Naive thymus-derived CD4-positive, alpha-beta T cell (primary cell): ENCODE results near the gene PABPC1L. TPM values are rescaled to one million over a fixed set of nuclear protein-coding genes. Genes with fewer than 3 reads are reported as not detected.
A peak's percentile ranks its signal among the peaks of the same experiment; 100 is the strongest.

ENCODE experiments used
- ATAC-seq: fragments of 150-1000 bp; cut with Tn5 transposase; 2 replicates; pipeline ENCODE4 v1.10.0; 2021; ENCODE audit warnings: mild to moderate bottlenecking, moderate library complexity
- CTCF ChIA-PET: fragments of 350-600 bp; sonication (Branson Sonifier 250); formaldehyde crosslinking; loops from one replicate; lab custom pipeline; 2021; ENCODE audit warnings: antibody characterized with exemption; lab: Charles Lee
- POLR2A ChIA-PET: fragments of 350-600 bp; sonication (Branson Sonifier 250); formaldehyde crosslinking; loops from one replicate; lab custom pipeline; 2021; ENCODE audit warnings: antibody characterized with exemption, inconsistent platforms; lab: Charles Lee
- DNase-seq, 9 donors: peaks; one replicate each; pipeline versions ENCODE4 v3.0.0 to v3.0.0-alpha.2; 2020 to 2022; ENCODE audit warnings: mixed read lengths in 1 of 9
- H3K27ac ChIP-seq: one replicate; pipeline ENCODE4 v1.7.0; 2013; ENCODE audit warnings: mild to moderate bottlenecking, low read depth, low read length, moderate library complexity
- H3K27me3 ChIP-seq, 2 donors: one replicate each; pipeline ENCODE4 v1.7.0; 2013; ENCODE audit warnings: low read length in 2 of 2, mild to moderate bottlenecking in 2 of 2, moderate library complexity in 2 of 2; ENCODE audit not compliant: control insufficient read depth in 2 of 2, insufficient read depth in 2 of 2
- H3K36me3 ChIP-seq, 3 experiments: 1 replicate in 2 of 3; 2 replicates in 1 of 3; pipeline ENCODE4 v1.7.0; 2013; ENCODE audit warnings: low read length in 3 of 3, mild to moderate bottlenecking in 3 of 3, moderate library complexity in 1 of 3; ENCODE audit not compliant: insufficient read depth in 3 of 3, control insufficient read depth in 2 of 3
- H3K4me1 ChIP-seq, 2 donors: one replicate each; pipeline ENCODE4 v1.7.0; 2013; ENCODE audit warnings: low read length in 2 of 2, mild to moderate bottlenecking in 2 of 2, moderate library complexity in 1 of 2; ENCODE audit not compliant: control insufficient read depth in 2 of 2, insufficient read depth in 2 of 2
- H3K4me3 ChIP-seq: 2 replicates; pipeline ENCODE4 v1.7.0; 2013; ENCODE audit warnings: mild to moderate bottlenecking, low read length
- H3K9me3 ChIP-seq, 3 experiments: 1 replicate in 2 of 3; 2 replicates in 1 of 3; pipeline ENCODE4 v1.7.0; 2013; ENCODE audit warnings: low read length in 3 of 3; ENCODE audit not compliant: control insufficient read depth in 2 of 3
- H3K27ac Mint-ChIP-seq, 9 donors: one replicate each; pipeline ENCODE4 v1.8.0; 2020 to 2022; ENCODE audit warnings: mixed read lengths in 9 of 9, mild to moderate bottlenecking in 8 of 9, moderate library complexity in 5 of 9, inconsistent platforms in 2 of 9
- H3K27me3 Mint-ChIP-seq, 5 donors: one replicate each; pipeline ENCODE4 v1.8.0; 2021 to 2022; ENCODE audit warnings: mixed read lengths in 5 of 5, mild to moderate bottlenecking in 1 of 5
- H3K36me3 Mint-ChIP-seq, 5 donors: one replicate each; pipeline ENCODE4 v1.8.0; 2020 to 2022; ENCODE audit warnings: mixed read lengths in 5 of 5, mild to moderate bottlenecking in 3 of 5, inconsistent platforms in 1 of 5
- H3K4me1 Mint-ChIP-seq, 7 donors: one replicate each; pipeline ENCODE4 v1.8.0; 2020 to 2022; ENCODE audit warnings: mixed read lengths in 7 of 7, mild to moderate bottlenecking in 3 of 7, inconsistent platforms in 1 of 7
- H3K4me3 Mint-ChIP-seq, 10 donors: one replicate each; pipeline ENCODE4 v1.8.0; 2020 to 2022; ENCODE audit warnings: mild to moderate bottlenecking in 10 of 10, mixed read lengths in 10 of 10, moderate library complexity in 6 of 10, inconsistent platforms in 2 of 10
- H3K9me3 Mint-ChIP-seq, 11 donors: one replicate each; pipeline ENCODE4 v1.8.0; 2020 to 2022; ENCODE audit warnings: mixed read lengths in 11 of 11, mild to moderate bottlenecking in 4 of 11, inconsistent platforms in 1 of 11, moderate library complexity in 1 of 11
- intact Hi-C, 2 donors: fragments of 100-400 bp; cut with micrococcal nuclease; formaldehyde crosslinking; loops; one replicate each; pipeline ENCODE4 v1.15.1; 2023
- polyA plus RNA-seq, 2 donors: library from polyadenylated mRNA; unstranded; fragments of 300-500 nt; fragmentation: Illumina TruSeq; gene quantifications; one replicate each; pipeline ENCODE4 v1.2.3, GENCODE V29; 2021
- total RNA-seq, 6 experiments: library from RNA in 5 of 6; stranded (reverse) in 5 of 6; gene quantifications; 1 replicate in 5 of 6; 2 replicates in 1 of 6; pipeline ENCODE4 v1.2.3 and lab custom pipeline; 2021 to 2026

The PABPC1L gene
- total and polyA plus RNA-seq, 7 experiments from 2014 or later: 1.3 to 71.7 (median 54.3) TPM

DNA sequence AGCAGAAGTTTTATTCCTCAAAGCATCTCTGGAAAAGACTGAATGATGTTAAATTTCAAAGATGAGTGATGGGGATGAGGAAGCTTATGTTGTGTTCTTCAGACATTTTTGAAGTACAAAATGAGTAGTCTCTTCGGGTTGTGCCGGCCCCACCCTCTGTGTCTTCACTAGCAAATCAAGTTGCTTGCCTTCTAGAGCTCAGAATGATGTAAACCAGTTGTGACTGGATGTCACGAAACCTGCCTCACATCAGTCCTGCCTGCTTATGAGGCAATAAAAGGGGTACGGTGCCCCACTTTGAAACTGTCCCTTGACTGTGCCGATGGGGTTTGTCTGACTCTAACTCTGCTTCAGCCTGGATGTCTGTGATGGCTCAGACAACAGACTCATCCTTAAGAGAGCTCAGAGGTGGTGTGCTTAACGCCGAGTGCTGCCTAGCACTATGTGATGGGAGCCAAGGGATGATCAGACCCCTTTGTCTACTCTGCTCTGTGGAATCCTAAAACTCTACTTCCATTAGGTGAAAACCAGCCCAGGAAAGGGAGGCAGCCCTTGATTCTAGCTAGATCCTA, 31.3 kb downstream of the PABPC1L start:
- POLR2A ChIA-PET: interaction anchor here (1.1 kb wide), 1 partner anchor 291 kb away, joined by 4 read pairs; no protein-coding TSS in a partner anchor
- peaks cover 0 to 11% (median 0%) of the 10 kb centered on the region in 7 donors for H3K4me1 Mint-ChIP-seq
- Histone ChIP-seq H3K4me3 (no peak overlapping the region), H3K9me3 (no peaks in the 10 kb centered on the region), H3K27ac (no peak overlapping the region), H3K36me3 (peaks cover 0 to 91% (median 0%) of the 10 kb centered on the region in 3 experiments), H3K4me1 (no peaks in the 10 kb centered on the region), H3K27me3 (no peaks in the 10 kb centered on the region)
- peaks cover 13 to 47% (median 17%) of the 10 kb centered on the region in 5 donors for H3K36me3 Mint-ChIP-seq
- H3K9me3 Mint-ChIP-seq: no peaks in the 10 kb centered on the region
- no peak overlapping the region for H3K4me3 Mint-ChIP-seq
- DNase-seq (no peak), ATAC-seq (no peak)
- CTCF ChIA-PET: interaction anchor here (1.9 kb wide), 1 partner anchor 11 kb away, joined by 8 read pairs; no protein-coding TSS in a partner anchor
- intact Hi-C loops: no loop called here
- no peaks in the 10 kb centered on the region for H3K27me3 Mint-ChIP-seq
- H3K27ac Mint-ChIP-seq: peak overlapping the region in 6 of 9 donors; percentile 2 to 59 (median 35)

DNA sequence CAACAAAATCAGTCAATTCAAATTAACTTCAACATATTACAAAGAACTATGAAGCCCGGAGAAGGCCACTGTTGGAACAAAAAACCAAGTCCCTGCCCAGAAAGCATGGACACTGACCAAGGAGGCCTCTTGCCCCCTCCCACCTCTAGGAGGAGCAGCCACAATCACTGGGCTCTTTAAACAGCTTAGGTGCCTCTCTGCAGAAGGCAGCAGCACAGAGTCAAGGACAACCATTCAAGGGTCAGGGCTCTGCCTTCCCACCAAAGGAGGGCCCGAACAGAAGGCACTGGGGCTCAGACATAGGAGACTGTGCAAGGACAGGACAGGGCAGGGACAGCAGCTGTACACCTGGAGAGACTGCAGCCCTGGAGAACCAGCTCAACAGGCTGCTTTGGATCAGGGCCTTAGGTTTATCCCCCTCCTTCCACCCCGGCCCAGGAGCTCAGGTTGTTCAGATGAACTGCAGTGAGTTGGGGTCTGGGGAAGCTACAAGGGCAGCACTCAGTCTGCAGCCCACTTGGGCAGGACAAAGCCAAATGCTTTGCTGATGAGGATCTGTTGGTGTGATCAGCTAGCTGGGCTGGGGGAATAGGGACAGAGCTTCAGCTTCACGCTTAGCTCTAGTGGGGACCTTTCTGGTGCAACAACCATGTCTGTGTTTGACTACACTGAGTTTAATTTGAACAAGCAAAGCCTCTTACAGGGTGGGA, 32.6 kb downstream of the PABPC1L start:
- Mint-ChIP-seq H3K27ac (peak overlapping the region in 6 of 9 donors; percentile 2 to 45 (median 22)), H3K4me3 (peak overlapping the region in 1 of 10 donors; percentile 34), H3K9me3 (no peaks in the 10 kb centered on the region), H3K27me3 (no peaks in the 10 kb centered on the region), H3K4me1 (peaks cover 0 to 11% (median 0%) of the 10 kb centered on the region in 7 donors), H3K36me3 (peaks cover 13 to 46% (median 19%) of the 10 kb centered on the region in 5 donors)
- peaks cover 0 to 91% (median 0%) of the 10 kb centered on the region in 3 experiments for H3K36me3 ChIP-seq
- DNase-seq (no peak), ATAC-seq (no peak)
- ChIA-PET CTCF (interaction anchor here (0.6 to 1.9 kb wide), 3 partner anchors 10 to 1072 kb away, joined by 3 to 8 read pairs (median 7); no protein-coding TSS in a partner anchor), POLR2A (interaction anchor here (1.0 kb wide), 1 partner anchor 11 kb away, joined by 5 read pairs; no protein-coding TSS in a partner anchor)
- no peak overlapping the region for H3K27ac ChIP-seq
- H3K4me1 ChIP-seq: no peaks in the 10 kb centered on the region
- H3K27me3 ChIP-seq: no peaks in the 10 kb centered on the region
- no peaks in the 10 kb centered on the region for H3K9me3 ChIP-seq
- H3K4me3 ChIP-seq: no peak overlapping the region
- intact Hi-C loops: no loop called here

DNA sequence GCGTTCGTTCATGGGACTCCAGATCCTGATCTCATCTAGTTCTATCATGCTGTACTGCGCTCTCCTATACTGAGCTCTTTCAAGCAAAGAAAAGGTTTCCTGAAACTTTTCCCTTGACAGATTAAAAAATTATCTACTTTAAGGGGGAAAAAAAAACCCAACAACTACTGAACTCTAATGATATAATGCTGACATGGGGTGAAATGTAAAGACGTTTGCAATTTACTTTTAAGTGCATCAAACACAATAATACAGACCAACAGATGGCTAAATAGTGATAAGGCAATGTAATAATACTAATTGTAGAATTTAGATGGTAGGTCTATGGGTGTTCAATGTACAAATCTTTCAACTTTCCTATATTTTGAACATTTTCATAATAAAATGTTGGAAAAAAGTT, 34.0 kb downstream of the PABPC1L start:
- DNase-seq: no peak
- Mint-ChIP-seq H3K9me3 (no peaks in the 10 kb centered on the region), H3K36me3 (peaks cover 13 to 50% (median 19%) of the 10 kb centered on the region in 5 donors), H3K4me3 (no peak overlapping the region), H3K4me1 (peaks cover 0 to 11% (median 0%) of the 10 kb centered on the region in 7 donors), H3K27ac (peak overlapping the region in 4 of 9 donors; percentile 0 to 51 (median 30)), H3K27me3 (no peaks in the 10 kb centered on the region)
- H3K9me3 ChIP-seq: no peaks in the 10 kb centered on the region
- ATAC-seq: no peak
- H3K27ac ChIP-seq: no peak overlapping the region
- intact Hi-C loops: no loop called here
- H3K27me3 ChIP-seq: no peaks in the 10 kb centered on the region
- ChIA-PET CTCF (interaction anchor here (0.5 kb wide), 1 partner anchor 342 kb away, joined by 3 read pairs; no protein-coding TSS in a partner anchor), POLR2A (no interaction called here)
- peaks cover 0 to 93% (median 5%) of the 10 kb centered on the region in 3 experiments for H3K36me3 ChIP-seq
- no peaks in the 10 kb centered on the region for H3K4me1 ChIP-seq
- no peak overlapping the region for H3K4me3 ChIP-seq

DNA sequence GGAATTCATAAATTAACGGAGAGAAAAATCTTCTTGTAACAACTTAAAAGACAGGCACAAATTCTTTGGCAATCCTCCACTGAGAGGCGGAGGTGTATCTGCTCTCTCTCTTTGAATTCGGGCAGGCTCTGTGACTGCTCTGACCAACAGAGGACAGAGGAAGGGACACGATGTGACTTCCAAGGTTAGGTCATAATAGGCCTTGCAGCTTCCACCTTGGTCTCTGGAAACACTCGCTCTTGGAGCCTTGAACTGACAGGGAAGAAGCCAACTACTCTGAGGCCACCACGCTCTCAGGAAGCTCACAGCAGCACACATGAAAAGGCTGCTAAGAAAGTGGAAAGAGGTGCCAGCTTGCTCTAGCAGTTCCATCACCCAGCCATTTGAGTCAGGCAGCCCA, 35.4 kb downstream of the PABPC1L start:
- H3K9me3 Mint-ChIP-seq: no peaks in the 10 kb centered on the region
- H3K36me3 ChIP-seq: peaks cover 0 to 91% (median 8%) of the 10 kb centered on the region in 3 experiments
- ChIA-PET POLR2A (interaction anchor here (0.7 to 1.9 kb wide), 2 partner anchors 12 to 46 kb away, joined by 4 to 6 read pairs; no protein-coding TSS in a partner anchor), CTCF (no interaction called here)
- H3K4me1 ChIP-seq: no peaks in the 10 kb centered on the region
- H3K27ac ChIP-seq: no peak overlapping the region
- DNase-seq: no peak
- no peak for ATAC-seq
- H3K27me3 ChIP-seq: no peaks in the 10 kb centered on the region
- peaks cover 13 to 57% (median 23%) of the 10 kb centered on the region in 5 donors for H3K36me3 Mint-ChIP-seq
- H3K4me1 Mint-ChIP-seq: peaks cover 0 to 19% (median 0%) of the 10 kb centered on the region in 7 donors
- H3K27ac Mint-ChIP-seq: peak overlapping the region in 7 of 9 donors; percentile 14 to 72 (median 25)
- no peaks in the 10 kb centered on the region for H3K27me3 Mint-ChIP-seq
- no peaks in the 10 kb centered on the region for H3K9me3 ChIP-seq
- intact Hi-C loops: no loop called here
- no peak overlapping the region for H3K4me3 Mint-ChIP-seq
- H3K4me3 ChIP-seq: no peak overlapping the region

DNA sequence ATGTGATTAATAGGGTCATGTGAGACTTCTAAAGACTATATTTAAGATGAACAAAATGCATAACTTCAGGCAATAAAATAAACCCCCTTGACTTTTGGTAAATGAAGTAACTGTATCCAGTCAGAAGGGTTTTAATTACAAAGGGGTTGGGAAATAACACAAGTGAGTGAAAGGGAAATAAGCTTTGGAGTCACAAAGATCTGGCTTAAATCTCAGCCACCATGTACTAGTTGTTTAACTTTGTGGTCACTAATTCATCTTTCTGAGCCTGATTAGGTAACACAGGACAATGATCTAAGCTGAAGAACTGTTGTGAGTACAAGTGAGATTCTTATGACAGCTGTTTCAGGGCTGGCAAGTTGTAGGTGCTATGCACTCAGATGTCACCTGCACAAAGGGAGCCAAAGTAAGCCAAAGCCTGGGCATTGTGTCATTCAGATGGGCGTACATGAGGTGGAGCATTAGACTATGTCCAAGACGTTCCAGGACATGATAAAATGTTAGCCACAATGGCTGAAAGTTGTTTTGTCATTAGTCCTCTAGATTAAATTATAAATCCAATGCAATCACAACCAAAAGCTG, 36.5 kb downstream of the PABPC1L start:
- no peak for DNase-seq
- ChIA-PET POLR2A (interaction anchor here (1.2 to 1.9 kb wide), 2 partner anchors 11 to 31 kb away, joined by 4 to 6 read pairs; no protein-coding TSS in a partner anchor), CTCF (interaction anchor here (1.8 kb wide), 1 partner anchor 149 kb away, joined by 4 read pairs; no protein-coding TSS in a partner anchor)
- H3K4me3 Mint-ChIP-seq: no peak overlapping the region
- H3K36me3 ChIP-seq: peaks cover 6 to 91% (median 8%) of the 10 kb centered on the region in 3 experiments
- no peak overlapping the region for H3K4me3 ChIP-seq
- H3K27ac ChIP-seq: no peak overlapping the region
- H3K9me3 ChIP-seq: no peaks in the 10 kb centered on the region
- H3K4me1 Mint-ChIP-seq: peaks cover 0 to 16% (median 0%) of the 10 kb centered on the region in 7 donors
- peaks cover 9 to 59% (median 20%) of the 10 kb centered on the region in 5 donors for H3K36me3 Mint-ChIP-seq
- no peaks in the 10 kb centered on the region for H3K27me3 ChIP-seq
- no peak for ATAC-seq
- no peaks in the 10 kb centered on the region for H3K27me3 Mint-ChIP-seq
- intact Hi-C loops: no loop called here
- H3K9me3 Mint-ChIP-seq: no peaks in the 10 kb centered on the region
- H3K27ac Mint-ChIP-seq: peak overlapping the region in 5 of 9 donors; percentile 13 to 65 (median 49)
- no peaks in the 10 kb centered on the region for H3K4me1 ChIP-seq

DNA sequence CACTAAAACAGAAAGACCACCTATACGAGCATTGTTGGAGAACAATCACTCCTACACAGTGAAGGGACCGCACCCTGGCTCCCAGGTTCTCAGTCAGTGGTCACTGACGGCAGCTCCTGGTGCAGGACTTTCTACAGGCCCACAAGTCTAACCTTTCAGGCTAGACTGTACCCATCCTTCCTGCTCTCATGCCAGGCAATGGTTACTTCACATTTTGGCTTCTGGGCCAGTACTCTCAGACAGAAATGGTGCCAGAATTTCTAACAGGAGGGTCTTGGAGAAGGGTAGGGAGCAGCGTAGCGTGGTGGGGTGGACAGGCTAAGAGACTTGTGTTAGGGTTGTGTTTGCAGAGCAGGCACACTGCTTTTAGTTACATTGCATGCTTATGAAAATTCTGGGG, 38.2 kb downstream of the PABPC1L start:
- H3K9me3 Mint-ChIP-seq: no peaks in the 10 kb centered on the region
- peaks cover 12 to 63% (median 20%) of the 10 kb centered on the region in 5 donors for H3K36me3 Mint-ChIP-seq
- ATAC-seq (no peak), DNase-seq (no peak)
- POLR2A ChIA-PET: no interaction called here
- intact Hi-C loops: no loop called here
- CTCF ChIA-PET: no interaction called here
- Histone ChIP-seq H3K27ac (no peak overlapping the region), H3K9me3 (no peaks in the 10 kb centered on the region), H3K36me3 (peaks cover 7 to 91% (median 8%) of the 10 kb centered on the region in 3 experiments), H3K4me1 (no peaks in the 10 kb centered on the region), H3K27me3 (no peaks in the 10 kb centered on the region), H3K4me3 (no peak overlapping the region)
- H3K27ac Mint-ChIP-seq: peak overlapping the region in 1 of 9 donors; percentile 33
- H3K4me1 Mint-ChIP-seq: peaks cover 8 to 20% (median 9%) of the 10 kb centered on the region in 7 donors
- H3K4me3 Mint-ChIP-seq: no peak overlapping the region
- H3K27me3 Mint-ChIP-seq: no peaks in the 10 kb centered on the region
